ENCODE results near the gene PNKD.

GRCh38 chr2:218230882-218231281, 39.4 kb upstream of the PNKD start:
- TF ChIP-seq TAF1 (IDR thresholded peaks at IDR 0.05; ENCODE audit: low read depth) = no peak
- no peak for TF ChIP-seq USF1 (IDR thresholded peaks at IDR 0.05)
- TF ChIP-seq CEBPB (IDR thresholded peaks at IDR 0.05) = no peak
- TF ChIP-seq TCF12 (IDR thresholded peaks at IDR 0.05; ENCODE audit: low read depth) = no peak
- no peak for TF ChIP-seq RAD21 (IDR thresholded peaks at IDR 0.05; ENCODE audit: low read depth)
- TF ChIP-seq REST (IDR thresholded peaks at IDR 0.05; ENCODE audit: low read depth) = no peak
- no peak for TF ChIP-seq EP300 (IDR thresholded peaks at IDR 0.05; ENCODE audit: borderline replicate concordance)
